GM18909 (cell line): ENCODE measurements around the gene KCTD19.

Experiments
- ATAC-seq: cut with Tn5 transposase; IDR thresholded peaks from one replicate; pipeline ENCODE4 v1.9.1; 2021; ENCODE audit warnings: mild to moderate bottlenecking; ENCODE audit not compliant: unreplicated experiment, poor library complexity

KCTD19 gene

GRCh38 chr16:67327743-67328142 lies 1.2 kb upstream of the KCTD19 start:
- no peak for ATAC-seq

GRCh38 chr16:67326115-67326471 lies 448 bp downstream of the KCTD19 start:
- ATAC-seq, result no peak

GRCh38 chr16:67317853-67318252 lies 8.7 kb downstream of the KCTD19 start:
- ATAC-seq, result no peak

GRCh38 chr16:67312719-67313118 lies 13.8 kb downstream of the KCTD19 start:
- ATAC-seq, result no peak

- ATAC-seq, result peak; percentile 82
Observed at GRCh38 chr16:67311607-67312488, 14.7 kb downstream of the KCTD19 start.

GRCh38 chr16:67310561-67310960 lies 16.0 kb downstream of the KCTD19 start:
- no peak for ATAC-seq

GRCh38 chr16:67305216-67306071 lies 21.1 kb downstream of the KCTD19 start:
- ATAC-seq, result no peak

- no peak for ATAC-seq
Observed at GRCh38 chr16:67304020-67304419, 22.5 kb downstream of the KCTD19 start.

- no peak for ATAC-seq
Observed at GRCh38 chr16:67302970-67303369, 23.6 kb downstream of the KCTD19 start.

GRCh38 chr16:67302076-67302475 lies 24.5 kb downstream of the KCTD19 start:
- no peak for ATAC-seq

- ATAC-seq, result no peak
Observed at GRCh38 chr16:67301080-67301782, 25.3 kb downstream of the KCTD19 start.

GRCh38 chr16:67299269-67299668 lies 27.3 kb downstream of the KCTD19 start:
- ATAC-seq, result no peak

- no peak for ATAC-seq
Observed at GRCh38 chr16:67298277-67298676, 28.3 kb downstream of the KCTD19 start.

- ATAC-seq, result no peak
Observed at GRCh38 chr16:67296420-67296819, 30.1 kb downstream of the KCTD19 start.

- ATAC-seq, result no peak
Observed at GRCh38 chr16:67294938-67295361, 31.6 kb downstream of the KCTD19 start.

GRCh38 chr16:67294171-67294757 lies 32.3 kb downstream of the KCTD19 start:
- ATAC-seq, result no peak

- ATAC-seq, result no peak
Observed at GRCh38 chr16:67291461-67291860, 35.1 kb downstream of the KCTD19 start.

- ATAC-seq, result no peak
Observed at GRCh38 chr16:67287960-67288359, 38.6 kb downstream of the KCTD19 start.

GRCh38 chr16:67286441-67287235 lies 39.9 kb downstream of the KCTD19 start:
- ATAC-seq, result no peak
